ENCODE measurements around the gene TMEM30B. TPM values are rescaled to one million over a fixed set of nuclear protein-coding genes. Genes with fewer than 3 reads are reported as not detected.
A peak's percentile ranks its signal among the peaks of the same experiment; 100 is the strongest.

Gene TMEM30B
- total and polyA plus RNA-seq, 2 of the 13 experiments (the other 11 are each of a cell fraction or from before 2014, with no cell fraction given) = not detected

DNA sequence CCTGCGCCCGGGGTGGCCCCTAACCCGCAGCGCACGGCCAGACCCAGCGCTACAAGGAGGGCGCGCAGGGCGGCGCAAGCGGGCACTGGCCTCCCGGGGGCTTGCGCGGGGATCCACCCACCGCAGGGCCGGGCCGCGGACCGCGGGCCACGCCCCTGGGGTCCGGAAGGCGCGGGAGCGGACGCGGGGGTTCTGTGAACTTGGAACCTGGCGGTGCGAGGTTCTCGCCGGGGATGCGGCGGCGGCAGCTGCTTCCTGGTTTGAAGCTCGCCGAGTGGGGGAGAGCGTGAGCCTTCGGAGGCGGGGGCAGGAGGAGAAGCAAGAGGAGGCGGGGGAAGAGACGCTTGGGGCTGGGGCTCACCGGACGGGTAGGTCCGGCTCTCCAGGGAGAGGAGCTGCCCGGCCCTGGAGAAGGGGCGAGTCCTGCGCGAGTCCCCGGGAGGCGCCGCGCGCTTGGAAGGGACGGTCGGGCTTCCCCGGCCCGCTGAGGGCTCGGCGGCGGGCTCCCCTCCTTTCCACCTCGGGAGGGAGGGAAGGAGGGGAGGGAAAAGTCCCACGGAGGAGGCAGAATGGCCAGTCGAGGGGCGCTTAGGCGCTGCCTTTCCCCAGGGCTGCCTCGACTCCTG is 40.4 kb upstream of the TMEM30B start, which contains the start of gene PRKCH (continued):
- TF ChIP-seq HNF4A (CRISPR knock-in tag; IDR thresholded peaks at IDR 0.05) = peak; percentile 30; the same call in 1 of the 2 replicates
- TF ChIP-seq SALL1 (CRISPR knock-in tag; IDR thresholded peaks at IDR 0.05) = peak; percentile 45; the same call in 1 of the 2 replicates
- TF ChIP-seq CEBPB (IDR thresholded peaks at IDR 0.05; ENCODE audit: borderline replicate concordance, low read depth, low read length) = no peak
- no peak for TF ChIP-seq HES4 (CRISPR knock-in tag; IDR thresholded peaks at IDR 0.05; ENCODE audit: borderline replicate concordance)
- TF ChIP-seq NR2F6 (IDR thresholded peaks at IDR 0.05) = no peak
- no peak for TF ChIP-seq NR2F6 (CRISPR knock-in tag; IDR thresholded peaks at IDR 0.05)
- no peak for TF ChIP-seq GATAD1 (CRISPR knock-in tag; IDR thresholded peaks at IDR 0.05)
- no peak for TF ChIP-seq MAF1 (CRISPR knock-in tag; IDR thresholded peaks at IDR 0.05; ENCODE audit: borderline replicate concordance)
- TF ChIP-seq ARID2 (CRISPR knock-in tag; IDR thresholded peaks at IDR 0.05; ENCODE audit: borderline replicate concordance) = no peak
- TF ChIP-seq ELF3 (CRISPR knock-in tag; IDR thresholded peaks at IDR 0.05) = peak; percentile 73
- no peak for TF ChIP-seq SP4 (CRISPR knock-in tag; IDR thresholded peaks at IDR 0.05)
- TF ChIP-seq ZC3H13 (CRISPR knock-in tag; IDR thresholded peaks at IDR 0.05) = no peak
- no peak for TF ChIP-seq HNF4G (IDR thresholded peaks at IDR 0.05; ENCODE audit: borderline replicate concordance, low read depth, low read length)
- no peak for TF ChIP-seq HNF4G (CRISPR knock-in tag; IDR thresholded peaks at IDR 0.05; ENCODE audit: borderline replicate concordance, low read depth)
- TF ChIP-seq XRCC5 (optimal IDR thresholded peaks at IDR 0.05; ENCODE audit: low read length) = peak; percentile 57
- TF ChIP-seq, protein P1, sequence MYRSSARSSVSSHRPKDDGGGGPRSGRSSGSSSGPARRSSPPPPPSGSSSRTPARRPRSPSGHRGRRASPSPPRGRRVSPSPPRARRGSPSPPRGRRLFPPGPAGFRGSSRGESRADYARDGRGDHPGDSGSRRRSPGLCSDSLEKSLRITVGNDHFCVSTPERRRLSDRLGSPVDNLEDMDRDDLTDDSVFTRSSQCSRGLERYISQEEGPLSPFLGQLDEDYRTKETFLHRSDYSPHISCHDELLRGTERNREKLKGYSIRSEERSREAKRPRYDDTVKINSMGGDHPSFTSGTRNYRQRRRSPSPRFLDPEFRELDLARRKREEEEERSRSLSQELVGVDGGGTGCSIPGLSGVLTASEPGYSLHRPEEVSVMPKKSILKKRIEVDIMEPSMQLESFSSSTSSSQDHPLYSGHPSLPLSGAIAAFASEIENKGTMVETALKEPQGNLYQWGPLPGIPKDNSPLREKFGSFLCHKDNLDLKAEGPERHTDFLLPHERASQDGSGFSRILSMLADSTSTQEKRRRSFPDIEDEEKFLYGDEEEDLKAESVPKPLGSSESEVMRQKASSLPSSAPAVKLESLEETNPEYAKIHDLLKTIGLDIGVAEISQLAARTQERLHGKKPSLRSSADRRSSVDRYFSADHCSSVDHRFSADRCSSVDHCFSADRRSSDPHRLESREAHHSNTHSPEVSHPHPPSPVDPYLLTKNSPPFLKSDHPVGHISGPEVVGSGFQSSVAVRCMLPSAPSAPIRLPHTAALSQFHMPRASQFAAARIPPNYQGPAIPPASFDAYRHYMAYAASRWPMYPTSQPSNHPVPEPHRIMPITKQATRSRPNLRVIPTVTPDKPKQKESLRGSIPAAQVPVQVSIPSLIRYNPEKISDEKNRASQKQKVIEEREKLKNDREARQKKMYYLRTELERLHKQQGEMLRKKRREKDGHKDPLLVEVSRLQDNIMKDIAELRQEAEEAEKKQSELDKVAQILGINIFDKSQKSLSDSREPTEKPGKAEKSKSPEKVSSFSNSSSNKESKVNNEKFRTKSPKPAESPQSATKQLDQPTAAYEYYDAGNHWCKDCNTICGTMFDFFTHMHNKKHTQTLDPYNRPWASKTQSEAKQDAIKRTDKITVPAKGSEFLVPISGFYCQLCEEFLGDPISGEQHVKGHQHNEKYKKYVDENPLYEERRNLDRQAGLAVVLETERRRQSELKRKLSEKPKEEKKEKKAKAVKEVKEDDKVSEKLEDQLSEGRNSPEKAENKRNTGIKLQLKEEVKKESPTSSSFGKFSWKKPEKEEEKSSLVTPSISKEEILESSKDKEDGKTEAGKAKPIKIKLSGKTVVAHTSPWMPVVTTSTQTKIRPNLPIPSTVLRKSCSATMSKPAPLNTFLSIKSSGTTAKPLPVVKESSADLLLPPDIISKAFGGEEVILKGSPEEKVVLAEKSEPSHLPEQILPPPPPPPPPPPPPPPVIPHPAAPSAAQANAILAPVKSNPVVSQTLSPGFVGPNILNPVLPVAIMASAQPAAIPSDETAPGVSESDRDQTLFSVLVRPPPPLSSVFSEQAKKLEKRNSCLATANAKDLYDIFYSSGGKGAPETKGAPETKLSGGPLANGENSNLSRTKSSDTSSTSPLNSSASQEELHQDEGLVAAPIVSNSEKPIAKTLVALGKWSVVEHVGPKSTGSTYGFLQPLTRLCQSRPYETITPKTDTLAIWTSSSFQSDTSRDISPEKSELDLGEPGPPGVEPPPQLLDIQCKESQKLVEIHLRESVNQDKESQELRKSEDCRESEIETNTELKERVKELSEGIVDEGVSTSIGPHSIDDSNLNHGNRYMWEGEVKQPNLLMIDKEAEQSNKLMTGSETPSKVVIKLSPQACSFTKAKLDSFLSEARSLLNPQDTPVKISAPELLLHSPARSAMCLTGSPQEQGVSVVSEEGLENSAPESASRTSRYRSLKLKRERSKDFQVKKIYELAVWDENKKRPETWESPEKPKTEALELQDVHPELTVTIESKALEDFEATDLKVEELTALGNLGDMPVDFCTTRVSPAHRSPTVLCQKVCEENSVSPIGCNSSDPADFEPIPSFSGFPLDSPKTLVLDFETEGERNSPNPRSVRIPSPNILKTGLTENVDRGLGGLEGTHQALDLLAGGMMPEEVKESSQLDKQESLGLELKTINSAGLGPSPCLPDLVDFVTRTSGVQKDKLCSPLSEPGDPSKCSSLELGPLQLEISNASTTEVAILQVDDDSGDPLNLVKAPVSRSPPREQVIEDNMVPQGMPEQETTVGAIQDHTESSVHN (CRISPR knock-in tag; IDR thresholded peaks at IDR 0.05) = no peak
- TF ChIP-seq GTF3A (CRISPR knock-in tag; conservative IDR thresholded peaks at IDR 0.05) = no peak
- no peak for TF ChIP-seq HNRNPUL1 (IDR thresholded peaks at IDR 0.05; ENCODE audit: low read depth, low read length)
- TF ChIP-seq ZNF101 (CRISPR knock-in tag; IDR thresholded peaks at IDR 0.05; ENCODE audit: borderline replicate concordance, low read depth) = no peak
- no peak for TF ChIP-seq ZNF589 (CRISPR knock-in tag; conservative IDR thresholded peaks at IDR 0.05)
- TF ChIP-seq ZNF143 (CRISPR knock-in tag; IDR thresholded peaks at IDR 0.05) = no peak

Measured in HepG2 (cell line).